Ecto neural progenitor cell (in vitro differentiated cells): ENCODE measurements around the gene RBCK1.
"Not testable (repeated sequence)": the region's sequence is repeated elsewhere in the genome, so short reads cannot be mapped to it uniquely, and the experiment has no call there.

Source experiments
- DNase-seq: peaks from one replicate; pipeline ENCODE4 v3.0.0-alpha.2; 2018; ENCODE audit warnings: low spot score

RBCK1 gene

DNA sequence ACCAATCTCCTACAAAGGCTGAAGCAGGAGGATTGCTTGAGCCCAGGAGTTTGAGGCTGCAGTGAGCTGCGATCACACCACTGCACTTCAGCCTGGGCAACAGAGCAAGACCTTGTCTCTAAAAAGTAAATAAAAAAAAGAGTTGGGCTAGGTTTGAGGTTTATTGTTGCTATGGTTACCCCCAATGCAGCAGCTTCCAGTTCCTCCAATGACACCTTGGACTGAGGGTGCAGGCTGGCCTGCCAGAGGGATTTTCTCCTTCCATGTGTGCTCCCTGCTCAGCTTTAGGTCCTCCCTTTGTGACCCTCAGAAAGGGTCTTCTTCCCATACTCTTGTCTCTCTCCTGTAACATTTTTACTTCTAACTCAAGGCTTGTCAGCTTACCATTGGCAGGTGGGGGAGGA is 64.8 kb downstream of the RBCK1 start:
- no peak for DNase-seq

DNA sequence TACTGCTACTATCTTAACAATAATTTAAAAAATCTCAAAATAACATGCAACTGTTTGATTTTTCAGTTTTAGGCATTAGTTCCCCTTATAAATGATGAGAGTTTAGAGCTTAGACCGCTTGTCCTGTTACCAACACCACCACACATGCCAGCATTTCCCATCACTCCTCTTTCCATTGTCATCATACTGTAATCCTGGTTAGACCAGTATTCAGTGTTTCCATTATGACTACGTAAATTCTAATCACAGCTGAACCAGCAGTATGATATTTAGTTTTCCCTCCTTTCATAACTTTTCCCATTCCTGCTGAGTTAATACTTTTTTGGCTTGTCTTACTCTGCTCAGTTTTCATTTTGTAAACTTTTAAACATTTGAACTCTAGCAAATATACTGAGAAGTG is 66.5 kb downstream of the RBCK1 start:
- DNase-seq = no peak

DNA sequence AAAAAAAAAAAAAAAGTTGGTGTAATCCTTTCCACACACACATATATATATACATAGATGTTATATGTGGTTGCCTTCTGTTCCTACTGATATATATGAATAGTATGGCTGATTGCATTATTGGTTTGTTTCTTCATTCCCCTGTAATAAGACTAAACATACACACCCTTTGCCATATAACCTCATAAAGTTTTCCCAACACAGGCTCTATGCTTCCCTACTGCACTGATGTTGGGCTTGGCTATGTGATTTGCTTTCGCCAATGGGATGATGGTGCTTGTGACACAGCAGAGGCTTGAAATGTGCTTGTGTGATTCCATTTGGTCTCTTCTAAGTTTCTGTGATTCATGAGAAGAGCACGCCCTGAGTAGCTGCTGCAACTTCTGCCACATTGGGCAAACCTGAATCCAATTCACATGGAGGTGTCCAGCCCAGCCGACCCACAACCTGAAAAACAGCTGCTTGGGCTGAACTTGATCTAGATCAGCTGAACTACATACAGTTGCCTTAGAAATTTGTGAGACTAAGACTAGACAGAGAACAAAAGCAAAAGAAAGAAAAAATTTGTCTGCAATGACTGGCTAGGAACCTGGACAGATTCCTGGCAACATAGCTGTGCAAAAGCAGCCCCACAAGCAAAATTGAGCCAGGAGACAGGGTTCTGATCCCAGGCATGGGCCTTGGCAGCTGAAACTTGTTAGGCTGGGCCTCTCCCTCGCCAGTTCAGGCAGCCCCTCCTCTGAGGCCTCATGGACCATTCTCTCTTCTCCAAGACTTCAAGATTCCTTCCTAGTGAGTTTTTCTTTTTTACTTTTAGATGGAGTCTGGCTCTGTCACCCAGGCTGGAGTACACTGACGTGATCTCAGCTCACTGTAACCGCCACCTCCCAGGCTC is 67.6 kb downstream of the RBCK1 start:
- no peak for DNase-seq

DNA sequence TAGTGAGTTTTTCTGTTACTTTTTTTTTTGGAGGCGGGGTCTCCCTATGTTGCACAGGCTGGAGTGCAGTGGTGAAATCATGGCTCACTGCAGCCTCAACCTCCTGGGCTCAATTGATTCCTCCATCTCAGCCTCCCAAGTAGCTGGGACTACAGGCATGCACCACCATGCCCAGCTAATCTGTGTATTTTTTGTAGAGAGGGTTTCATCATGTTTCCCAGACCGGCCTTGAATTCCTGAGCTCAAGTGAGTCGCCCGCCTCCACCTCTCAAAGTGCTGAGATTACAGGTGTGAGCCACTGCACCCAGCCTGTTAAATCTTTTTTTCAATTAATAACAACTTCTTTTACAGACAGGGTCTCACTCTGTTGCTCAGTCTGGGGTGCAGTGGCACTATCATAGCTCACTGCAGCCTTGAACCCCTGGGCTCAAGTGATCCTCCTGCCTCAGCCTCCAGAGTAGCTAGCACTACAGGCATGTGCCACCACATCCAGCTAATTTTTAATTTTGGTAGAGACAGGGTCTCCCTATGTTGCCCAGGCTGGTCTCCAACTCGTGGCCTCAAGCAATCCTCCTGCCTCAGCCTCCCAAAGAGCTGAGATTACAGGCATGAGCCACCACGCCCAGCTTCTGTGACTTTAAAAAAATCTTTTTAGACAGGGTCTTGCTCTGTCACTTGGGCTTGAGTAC is 68.6 kb downstream of the RBCK1 start:
- DNase-seq = not testable (repeated sequence)

DNA sequence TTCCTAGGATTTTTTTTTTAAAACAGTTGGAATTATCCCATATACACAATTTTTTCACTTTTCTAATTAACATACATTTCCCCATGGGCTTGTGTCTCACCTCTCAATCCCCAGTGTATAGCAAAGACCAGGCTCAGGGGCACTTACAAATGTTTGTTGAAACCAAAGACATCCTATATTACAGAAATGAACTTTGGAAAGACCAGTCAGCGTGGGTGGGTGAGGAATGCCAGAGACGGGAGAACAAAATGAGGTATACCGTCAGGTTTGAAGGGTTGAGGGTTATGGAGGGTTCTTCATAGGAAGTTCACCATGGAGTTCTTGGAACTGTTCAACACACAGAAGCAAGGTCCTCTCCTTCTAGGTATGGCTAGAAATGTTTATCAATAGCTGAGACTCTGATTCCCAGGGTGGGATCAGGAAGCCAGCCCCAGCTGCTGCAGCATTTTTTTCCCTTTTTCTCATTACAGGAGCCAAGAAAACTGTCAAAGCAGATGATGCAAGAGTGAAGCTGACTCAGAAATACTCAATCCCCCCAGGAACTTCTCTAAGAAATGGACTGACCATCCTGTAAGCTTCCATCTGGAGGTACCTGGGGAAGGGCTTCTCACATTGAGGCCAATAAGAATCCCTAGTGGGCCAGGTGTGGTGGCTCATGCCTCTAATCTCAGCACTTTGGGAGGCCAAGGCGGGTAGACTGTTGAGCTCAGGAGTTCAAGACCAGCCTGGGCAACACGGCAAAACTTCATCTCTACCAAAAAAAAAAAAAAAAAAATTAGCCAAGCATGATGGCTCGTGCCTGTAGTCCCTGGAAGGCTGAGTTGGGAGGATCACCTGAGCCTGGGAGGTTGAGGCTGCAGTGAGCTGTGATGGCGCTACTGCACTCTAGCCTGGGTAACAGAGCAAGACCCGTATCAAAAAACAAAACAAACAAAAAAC is 70.2 kb downstream of the RBCK1 start:
- no peak for DNase-seq

DNA sequence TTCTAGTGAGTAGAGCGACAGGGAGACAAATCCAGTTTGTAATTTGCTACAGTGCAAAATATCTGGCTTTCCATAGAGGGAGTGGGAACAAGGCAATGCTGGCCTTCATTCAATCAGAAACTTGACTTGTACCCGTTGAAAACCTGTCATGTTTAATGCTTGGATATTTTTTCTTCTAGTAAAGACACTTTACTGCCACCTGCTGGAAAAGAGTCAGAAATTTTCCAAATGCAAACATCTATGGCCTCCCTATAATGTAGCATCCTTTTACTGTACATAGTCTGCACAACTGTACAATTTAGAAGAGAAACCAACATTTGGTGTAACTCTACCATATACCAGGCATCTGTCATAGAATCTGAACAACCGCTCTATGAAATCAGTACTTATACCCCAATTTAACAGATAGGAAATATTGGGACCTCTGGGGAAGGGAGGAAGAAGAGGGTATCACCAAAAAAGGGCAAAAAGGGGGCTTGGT is 70.9 kb downstream of the RBCK1 start:
- no peak for DNase-seq

DNA sequence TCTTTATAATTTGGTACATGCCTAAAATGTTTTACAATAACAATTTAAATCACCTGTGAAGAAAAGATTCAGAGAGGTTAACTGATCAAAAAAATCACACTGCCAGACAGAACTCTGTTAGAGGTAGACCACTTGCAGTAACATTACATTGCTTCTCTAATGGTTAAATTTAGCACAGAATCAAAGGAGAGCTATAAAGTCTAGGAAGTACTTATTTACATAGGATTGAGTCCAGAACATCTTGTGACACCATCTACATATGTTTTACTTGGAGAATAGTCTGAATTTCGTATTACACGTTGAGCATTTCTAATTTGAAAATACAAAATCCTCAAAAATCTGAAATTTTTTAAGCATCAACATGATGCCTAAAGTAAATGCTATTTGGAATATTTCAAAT is 71.4 kb downstream of the RBCK1 start:
- DNase-seq = no peak

DNA sequence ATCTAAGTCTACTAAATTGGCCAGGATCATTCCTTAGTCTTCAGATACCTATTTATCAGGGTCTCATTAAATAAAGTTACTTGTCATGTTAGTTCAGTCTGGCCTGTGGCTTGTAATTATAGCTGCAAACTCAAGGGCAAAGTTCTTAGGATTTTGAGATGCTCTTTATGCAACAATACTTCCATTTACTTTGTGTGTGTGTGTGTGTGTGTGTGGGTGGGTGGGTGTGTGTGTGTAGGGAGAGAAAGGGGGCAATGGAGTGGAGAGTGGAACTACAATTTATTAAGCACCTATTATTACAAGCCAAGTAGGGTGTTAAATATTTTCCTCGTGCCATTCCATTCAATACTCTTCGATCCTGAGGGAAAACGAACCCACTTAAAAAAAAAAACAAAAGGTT is 71.9 kb downstream of the RBCK1 start:
- DNase-seq = no peak

DNA sequence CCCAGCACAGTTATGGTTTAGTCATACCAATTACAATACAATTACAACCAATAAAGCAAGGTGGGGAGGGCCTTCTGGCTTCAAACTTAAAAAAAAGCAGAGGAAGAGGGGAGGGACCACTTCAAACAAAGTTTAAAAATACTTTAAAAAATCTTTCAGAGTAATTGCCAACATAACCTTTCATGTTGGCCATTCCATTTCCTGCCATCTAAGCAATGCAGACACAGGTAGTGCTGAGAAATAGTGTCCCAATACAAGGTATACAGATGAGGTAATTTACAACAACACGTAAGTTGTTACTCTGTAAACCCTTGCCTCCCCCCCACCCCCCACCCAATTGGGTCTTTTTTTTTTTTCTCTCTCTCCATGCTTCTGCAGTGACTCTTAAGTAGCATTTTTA is 73.1 kb downstream of the RBCK1 start:
- no peak for DNase-seq
